ENCODE measurements around the gene PPP2R3A. TPM values are rescaled to one million over a fixed set of nuclear protein-coding genes. Genes with fewer than 3 reads are reported as not detected.

The PPP2R3A gene
- total and polyA plus RNA-seq, 2 of the 13 experiments (the other 11 are each of a cell fraction or from before 2014, with no cell fraction given): 0.07 to 0.12 TPM

- TF ChIP-seq RERE (CRISPR knock-in tag; IDR thresholded peaks at IDR 0.05; ENCODE audit: low read depth): no peak
- no peak; the same call in 1 of the 2 replicates for TF ChIP-seq REL (CRISPR knock-in tag; conservative IDR thresholded peaks at IDR 0.05)
- no peak for TF ChIP-seq TEF (CRISPR knock-in tag; IDR thresholded peaks at IDR 0.05)
- TF ChIP-seq MXD1 (CRISPR knock-in tag; IDR thresholded peaks at IDR 0.05): no peak; the same call in 1 of the 2 replicates
- no peak for TF ChIP-seq MLX (CRISPR knock-in tag; IDR thresholded peaks at IDR 0.05)
- no peak for TF ChIP-seq ZNF770 (CRISPR knock-in tag; IDR thresholded peaks at IDR 0.05)
- TF ChIP-seq ZBTB46 (CRISPR knock-in tag; IDR thresholded peaks at IDR 0.05; ENCODE audit: borderline replicate concordance): no peak
- TF ChIP-seq ZNF281 (CRISPR knock-in tag; IDR thresholded peaks at IDR 0.05; ENCODE audit: borderline replicate concordance): peak; percentile 75; the same call in 1 of the 2 replicates
- no peak for TF ChIP-seq SMC3 (IDR thresholded peaks at IDR 0.05; ENCODE audit: low read length)
- TF ChIP-seq FOXK1 (CRISPR knock-in tag; IDR thresholded peaks at IDR 0.05; ENCODE audit: borderline replicate concordance, low read depth): no peak
- no peak for TF ChIP-seq ELF1 (CRISPR knock-in tag; IDR thresholded peaks at IDR 0.05)
- TF ChIP-seq ZBTB39 (CRISPR knock-in tag; IDR thresholded peaks at IDR 0.05): no peak
Observed at GRCh38 chr3:136196064-136196400, 230.5 kb downstream of the PPP2R3A start, which contains the start of gene MSL2 (continued).

All from HepG2 (cell line).